Sigmoid colon (tissue), 7 donors: ENCODE data around the gene RPSA. TPM values are rescaled to one million over a fixed set of nuclear protein-coding genes. Genes with fewer than 3 reads are reported as not detected.

Experiments
- DNase-seq: peaks from one replicate; pipeline ENCODE4 v3.0.0-alpha.2; 2019
- H3K27ac ChIP-seq, 4 donors: fragments of 200-600 bp; sonication (generic); one replicate each; pipeline ENCODE4 v1.5.1; 2016 to 2019; ENCODE audit warnings: mild to moderate bottlenecking in 1 of 4
- H3K27me3 ChIP-seq, 3 donors: fragments of 200-600 bp; sonication (generic); one replicate each; pipeline ENCODE4 v1.5.1; 2019; ENCODE audit warnings: mild to moderate bottlenecking in 1 of 3
- H3K36me3 ChIP-seq, 4 donors: fragments of 200-600 bp; sonication (generic); one replicate each; pipeline ENCODE4 v1.5.1; 2016 to 2019
- H3K4me1 ChIP-seq, 4 donors: fragments of 200-600 bp; sonication (generic); one replicate each; pipeline ENCODE4 v1.5.1; 2017 to 2019
- H3K4me3 ChIP-seq, 4 donors: fragments of 200-600 bp; sonication (generic); one replicate each; pipeline ENCODE4 v1.5.1; 2017 to 2019; ENCODE audit warnings: mild to moderate bottlenecking in 2 of 4, moderate library complexity in 1 of 4
- H3K9me3 ChIP-seq, 4 donors: fragments of 200-600 bp in 3 of 4; sonication (generic) in 3 of 4; one replicate each; pipeline versions ENCODE4 v1.5.1 to v1.6.1; 2013 to 2019
- EP300 ChIP-seq, 4 donors: sonication (generic); formaldehyde crosslinking; IDR thresholded peaks; one replicate each; pipeline ENCODE4 v1.6.1; 2017; ENCODE audit warnings: antibody characterized with exemption in 4 of 4
- POLR2A ChIP-seq, 2 donors: fragments of 450-650 bp; IDR thresholded peaks; one replicate each; pipeline ENCODE4 v1.6.1; 2016; ENCODE audit warnings: antibody characterized with exemption in 2 of 2, mild to moderate bottlenecking in 2 of 2, moderate library complexity in 2 of 2
- POLR2AphosphoS5 ChIP-seq, 4 donors: sonication (generic); formaldehyde crosslinking; IDR thresholded peaks; one replicate each; pipeline ENCODE4 v1.6.1; 2017; ENCODE audit warnings: antibody characterized with exemption in 4 of 4
- WGBS, 2 donors: extraction: QIAGEN DNeasy Blood & Tissue Kit; methylation state at CpG; one replicate each; pipeline ENCODE4 v1.1.7; 2013; 5-methylcytosine and 5-hydroxymethylcytosine counted together
- intact Hi-C: fragments of 100-400 bp; cut with DNase I; formaldehyde crosslinking; loops from one replicate; pipeline ENCODE4 v1.15.1; 2023
- polyA plus RNA-seq, 3 donors: library from polyadenylated mRNA; stranded (reverse); fragments of 200-250 nt; gene quantifications; one replicate each; pipeline ENCODE4 v1.2.3, GENCODE V29; 2013
- total RNA-seq, 4 donors: library from RNA; depleted of rRNA; stranded (reverse); fragments of >200 nt; gene quantifications; one replicate each; pipeline ENCODE4 v1.1.0, GENCODE V29; 2016
- TF ChIP-seq, protein P1 (sequence below), 4 experiments: fragments of 450-650 bp in 3 of 4; fragments of 200-600 bp in 1 of 4; IDR thresholded peaks; one replicate each; pipeline ENCODE4 v1.5.1; 2016 to 2019; ENCODE audit warnings: antibody characterized with exemption in 4 of 4, mild to moderate bottlenecking in 3 of 4, moderate library complexity in 2 of 4
- donor health status: healthy with polysubstance abuse.
- donor health status: Bipolar disorder and iron deficiency.
- donor health status: healthy.

Gene RPSA
- total and polyA plus RNA-seq, 7 donors, result 1,024 to 2,115 (median 1,538) TPM

GRCh38 chr3:39435006-39435748 lies 28.7 kb downstream of the RPSA start:
- peaks cover 0 to 9% (median 0%) of the 10 kb centered on the region in 4 donors for H3K4me1 ChIP-seq
- no peak for DNase-seq
- intact Hi-C loops, result no loop called here
- TF ChIP-seq POLR2AphosphoS5 (IDR thresholded peaks at IDR 0.05) (peak in 2 of 4 donors; percentile 14 to 18), EP300 (IDR thresholded peaks at IDR 0.05) (no peak), POLR2A (IDR thresholded peaks at IDR 0.05) (no peak)
- TF ChIP-seq, protein P1, sequence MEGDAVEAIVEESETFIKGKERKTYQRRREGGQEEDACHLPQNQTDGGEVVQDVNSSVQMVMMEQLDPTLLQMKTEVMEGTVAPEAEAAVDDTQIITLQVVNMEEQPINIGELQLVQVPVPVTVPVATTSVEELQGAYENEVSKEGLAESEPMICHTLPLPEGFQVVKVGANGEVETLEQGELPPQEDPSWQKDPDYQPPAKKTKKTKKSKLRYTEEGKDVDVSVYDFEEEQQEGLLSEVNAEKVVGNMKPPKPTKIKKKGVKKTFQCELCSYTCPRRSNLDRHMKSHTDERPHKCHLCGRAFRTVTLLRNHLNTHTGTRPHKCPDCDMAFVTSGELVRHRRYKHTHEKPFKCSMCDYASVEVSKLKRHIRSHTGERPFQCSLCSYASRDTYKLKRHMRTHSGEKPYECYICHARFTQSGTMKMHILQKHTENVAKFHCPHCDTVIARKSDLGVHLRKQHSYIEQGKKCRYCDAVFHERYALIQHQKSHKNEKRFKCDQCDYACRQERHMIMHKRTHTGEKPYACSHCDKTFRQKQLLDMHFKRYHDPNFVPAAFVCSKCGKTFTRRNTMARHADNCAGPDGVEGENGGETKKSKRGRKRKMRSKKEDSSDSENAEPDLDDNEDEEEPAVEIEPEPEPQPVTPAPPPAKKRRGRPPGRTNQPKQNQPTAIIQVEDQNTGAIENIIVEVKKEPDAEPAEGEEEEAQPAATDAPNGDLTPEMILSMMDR (IDR thresholded peaks at IDR 0.05), result no peak
- H3K27me3 ChIP-seq, result no peaks in the 10 kb centered on the region
- H3K36me3 ChIP-seq, result no peaks in the 10 kb centered on the region
- WGBS, 2 donors, result 65 to 79% methylated on average over 1 of the region's 1 CpG
- H3K9me3 ChIP-seq, result no peaks in the 10 kb centered on the region
- H3K27ac ChIP-seq, result no peak overlapping the region
- H3K4me3 ChIP-seq, result no peak overlapping the region

- H3K9me3 ChIP-seq, result no peaks in the 10 kb centered on the region
- DNase-seq, result no peak
- intact Hi-C loops, result no loop called here
- TF ChIP-seq EP300 (IDR thresholded peaks at IDR 0.05) (no peak), POLR2AphosphoS5 (IDR thresholded peaks at IDR 0.05) (no peak), POLR2A (IDR thresholded peaks at IDR 0.05) (no peak)
- TF ChIP-seq, protein P1 (IDR thresholded peaks at IDR 0.05), result no peak
- no peak overlapping the region for H3K27ac ChIP-seq
- no peaks in the 10 kb centered on the region for H3K36me3 ChIP-seq
- no peaks in the 10 kb centered on the region for H3K27me3 ChIP-seq
- peaks cover 0 to 9% (median 0%) of the 10 kb centered on the region in 4 donors for H3K4me1 ChIP-seq
- 39 to 54% methylated on average over 4 of the region's 4 CpGs for WGBS, 2 donors
- no peak overlapping the region for H3K4me3 ChIP-seq
Observed at GRCh38 chr3:39438880-39439279, 32.4 kb downstream of the RPSA start.

DNA sequence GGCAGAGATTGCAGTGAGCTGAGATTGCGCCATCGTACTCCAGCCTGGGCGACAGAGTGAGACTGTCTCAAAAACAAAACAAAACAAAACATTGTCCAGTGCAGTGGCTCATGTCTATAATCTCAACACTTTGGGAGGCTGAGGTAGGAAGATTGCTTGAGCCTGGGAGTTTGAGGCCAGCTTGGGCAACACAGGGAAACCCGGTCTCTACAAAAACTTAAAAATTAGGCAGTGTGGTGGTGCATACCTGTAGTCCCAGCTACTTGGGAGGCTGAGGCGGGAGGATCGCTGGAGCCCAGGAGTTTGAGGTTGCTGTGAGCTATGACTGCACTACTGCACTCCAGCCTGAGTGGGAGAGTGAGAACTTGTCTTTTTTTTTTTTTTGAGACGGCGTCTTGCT lies 33.8 kb downstream of the RPSA start:
- 86 to 92% methylated on average over 8 of the region's 8 CpGs for WGBS, 2 donors
- Histone ChIP-seq H3K4me3 (no peak overlapping the region), H3K27ac (no peak overlapping the region), H3K4me1 (peaks cover 0 to under 1% (median 0%) of the 10 kb centered on the region in 4 donors), H3K27me3 (no peaks in the 10 kb centered on the region), H3K36me3 (no peaks in the 10 kb centered on the region), H3K9me3 (no peaks in the 10 kb centered on the region)
- TF ChIP-seq POLR2A (IDR thresholded peaks at IDR 0.05) (no peak), POLR2AphosphoS5 (IDR thresholded peaks at IDR 0.05) (no peak), EP300 (IDR thresholded peaks at IDR 0.05) (no peak)
- TF ChIP-seq, protein P1 (IDR thresholded peaks at IDR 0.05), result no peak
- intact Hi-C loops, result no loop called here
- DNase-seq, result no peak

DNA sequence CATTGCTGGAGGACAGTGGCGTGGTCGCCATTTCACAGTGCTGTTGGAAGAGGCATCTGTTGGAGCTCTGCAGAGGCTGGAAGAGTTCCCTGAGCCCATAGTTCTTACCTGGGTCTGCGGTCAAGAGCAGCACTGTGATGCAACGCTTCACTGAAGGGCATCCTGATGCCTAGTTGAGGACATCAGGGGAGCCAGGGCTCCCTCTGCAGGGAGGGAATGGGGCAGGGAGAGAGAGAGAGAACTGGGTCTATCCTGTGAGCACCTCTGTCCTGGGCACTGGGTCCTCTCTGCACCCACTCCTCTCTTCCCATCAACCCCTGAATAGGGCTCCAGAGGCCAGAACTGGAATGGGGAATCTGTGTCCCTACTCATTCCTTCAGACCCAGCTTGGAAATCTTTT lies 37.0 kb downstream of the RPSA start:
- Histone ChIP-seq H3K9me3 (no peaks in the 10 kb centered on the region), H3K36me3 (no peaks in the 10 kb centered on the region), H3K4me3 (no peak overlapping the region), H3K27me3 (no peaks in the 10 kb centered on the region), H3K27ac (no peak overlapping the region), H3K4me1 (peaks cover 0 to 3% (median 1%) of the 10 kb centered on the region in 4 donors)
- intact Hi-C loops, result no loop called here
- 89 to 94% methylated on average over 4 of the region's 4 CpGs for WGBS, 2 donors
- TF ChIP-seq, protein P1 (IDR thresholded peaks at IDR 0.05), result no peak
- TF ChIP-seq EP300 (IDR thresholded peaks at IDR 0.05) (no peak), POLR2A (IDR thresholded peaks at IDR 0.05) (no peak), POLR2AphosphoS5 (IDR thresholded peaks at IDR 0.05) (no peak)
- no peak for DNase-seq
